Central memory CD4-positive, alpha-beta T cell (primary cell): ENCODE data around the gene CFD.
"Not testable (repeated sequence)": the region's sequence is repeated elsewhere in the genome, so short reads cannot be mapped to it uniquely, and the experiment has no call there.

Source experiments
- DNase-seq: peaks from one replicate; pipeline ENCODE4 v3.0.0; 2022

The CFD gene

GRCh38 chr19:825897-826644 is 33.4 kb upstream of the CFD start:
- DNase-seq, result no peak

- DNase-seq, result no peak
These were observed 32.2 kb upstream of the CFD start for GRCh38 chr19:827314-827709.

DNA sequence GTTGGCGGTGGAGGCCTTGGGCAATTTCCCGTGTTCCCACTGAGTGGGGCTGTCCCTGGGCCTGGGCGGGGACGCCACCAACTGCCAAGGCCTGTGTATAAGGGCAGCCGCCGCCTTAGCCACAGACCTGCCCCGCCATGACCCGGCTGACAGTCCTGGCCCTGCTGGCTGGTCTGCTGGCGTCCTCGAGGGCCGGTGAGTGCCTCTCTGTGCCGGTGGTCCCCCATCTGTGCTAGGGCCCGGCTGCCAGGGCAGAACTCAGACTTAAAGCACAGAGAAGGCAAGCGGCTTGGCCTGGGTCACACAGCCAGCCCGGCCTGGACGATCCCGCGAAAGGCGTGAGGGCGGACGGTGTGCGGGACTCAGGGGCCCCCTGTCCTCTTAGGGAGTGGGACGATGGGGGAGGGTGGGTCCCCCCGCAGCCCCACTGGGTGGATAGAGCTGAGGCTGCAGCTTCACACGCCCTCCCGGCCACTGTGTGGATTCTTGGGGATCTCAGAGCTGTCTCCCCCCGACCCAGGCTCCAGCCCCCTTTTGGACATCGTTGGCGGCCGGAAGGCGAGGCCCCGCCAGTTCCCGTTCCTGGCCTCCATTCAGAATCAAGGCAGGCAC is 31.6 kb upstream of the CFD start, which contains the start of gene AZU1:
TSS of gene AZU1 (plus strand) at position 128 of the 612 bp plus-strand sequence. CDS start at position 138, 10 bp downstream.
- no peak for DNase-seq

GRCh38 chr19:829129-829758 is 30.2 kb upstream of the CFD start:
- DNase-seq, result no peak

- DNase-seq, result no peak
These were observed 27.8 kb upstream of the CFD start for GRCh38 chr19:831407-832369.

- no peak for DNase-seq
These were observed 25.2 kb upstream of the CFD start for GRCh38 chr19:834216-834615.

GRCh38 chr19:835210-835810 is 24.2 kb upstream of the CFD start:
- no peak for DNase-seq

DNA sequence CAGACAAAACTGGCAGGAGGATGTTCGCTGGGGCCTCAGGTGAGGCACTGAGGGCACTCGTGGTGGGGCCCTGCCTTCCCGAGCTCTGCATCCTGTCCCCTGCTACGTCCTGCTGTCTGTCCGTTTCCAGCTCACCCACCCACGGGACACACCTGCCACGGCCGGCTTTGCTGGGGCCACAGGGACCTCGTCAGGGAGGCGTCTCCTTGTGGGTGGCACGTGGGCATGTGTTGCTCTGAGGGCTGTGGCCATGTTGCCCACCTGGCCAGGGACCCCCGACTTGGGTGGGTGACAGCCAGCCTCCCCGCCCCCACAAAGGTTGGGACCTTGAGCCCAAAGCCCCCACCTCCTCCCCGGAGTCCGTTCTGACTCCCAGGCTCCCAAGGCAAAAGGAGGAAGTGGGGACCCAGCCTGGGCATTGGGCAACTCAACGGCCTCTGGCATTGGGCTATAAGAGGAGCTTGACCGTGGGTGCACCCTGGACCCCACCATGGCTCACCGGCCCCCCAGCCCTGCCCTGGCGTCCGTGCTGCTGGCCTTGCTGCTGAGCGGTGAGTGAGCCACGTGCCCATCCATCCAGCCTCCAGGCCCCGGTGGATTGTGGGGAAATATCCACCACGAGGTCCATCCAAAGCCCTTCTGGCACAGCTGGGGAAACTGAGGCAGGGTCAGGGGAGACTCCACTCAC is 18.8 kb upstream of the CFD start, which contains the start of gene PRTN3:
TSS of gene PRTN3 (plus strand) at position 481 of the 688 bp plus-strand sequence. CDS start at position 491, 10 bp downstream.
- DNase-seq, result no peak

GRCh38 chr19:842802-843179 is 16.7 kb upstream of the CFD start:
- not testable (repeated sequence) for DNase-seq

- no peak for DNase-seq
These were observed 16.2 kb upstream of the CFD start for GRCh38 chr19:843180-843835.

DNA sequence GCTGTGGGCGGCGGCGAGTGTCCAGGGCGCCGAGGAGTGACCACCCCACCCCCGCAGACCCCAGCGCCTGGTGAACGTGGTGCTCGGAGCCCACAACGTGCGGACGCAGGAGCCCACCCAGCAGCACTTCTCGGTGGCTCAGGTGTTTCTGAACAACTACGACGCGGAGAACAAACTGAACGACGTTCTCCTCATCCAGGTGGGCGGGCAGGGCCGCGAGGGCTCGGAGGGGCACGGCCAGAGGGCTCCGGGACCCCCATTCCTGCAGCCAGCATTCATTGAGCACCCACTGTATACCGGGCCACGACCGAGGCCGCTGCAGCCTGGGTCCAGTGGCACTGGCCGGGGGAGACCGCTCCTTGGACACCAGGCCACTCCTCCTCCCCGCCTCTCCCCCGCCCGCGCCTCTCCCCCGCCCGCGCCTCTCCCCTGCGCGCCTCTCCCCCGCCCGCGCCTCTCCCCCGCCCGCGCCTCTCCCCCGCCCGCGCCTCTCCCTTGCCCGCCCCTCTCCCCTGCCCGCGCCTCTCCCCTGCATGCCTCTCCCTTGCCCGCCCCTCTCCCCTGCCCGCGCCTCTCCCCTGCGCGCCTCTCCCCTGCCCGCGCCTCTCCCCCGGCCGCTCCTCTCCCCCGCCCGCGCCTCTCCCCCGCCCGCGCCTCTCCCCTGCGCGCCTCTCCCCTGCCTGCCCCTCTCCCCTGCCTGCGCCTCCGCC is 15.5 kb upstream of the CFD start:
- DNase-seq, result no peak

- DNase-seq, result no peak
These were observed 14.9 kb upstream of the CFD start for GRCh38 chr19:844546-844971.

GRCh38 chr19:845707-846521 is 13.6 kb upstream of the CFD start:
- DNase-seq, result no peak

- no peak for DNase-seq
These were observed 11.0 kb upstream of the CFD start for GRCh38 chr19:848386-848921.

DNA sequence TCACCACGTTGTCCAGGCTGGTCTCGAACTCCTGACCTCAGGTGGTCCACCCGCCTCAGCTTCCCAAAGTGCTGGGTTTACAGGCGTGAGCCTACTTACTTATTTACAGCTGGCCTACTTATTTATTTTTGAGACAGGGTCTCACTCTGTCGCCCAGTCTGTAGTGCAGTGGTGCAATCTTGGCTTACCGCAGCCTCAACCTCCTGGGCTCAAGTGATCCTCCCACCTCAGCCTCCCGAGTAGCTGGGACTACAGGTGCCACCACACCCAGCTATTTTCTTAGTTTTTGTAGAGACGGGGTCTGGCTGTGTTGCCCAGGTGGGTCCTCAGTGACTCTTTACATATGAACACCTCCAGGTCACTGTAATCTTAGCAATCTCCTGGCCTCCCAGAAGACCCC is 10.3 kb upstream of the CFD start:
- not testable (repeated sequence) for DNase-seq

- no peak for DNase-seq
These were observed 9.1 kb upstream of the CFD start for GRCh38 chr19:850221-850978.

DNA sequence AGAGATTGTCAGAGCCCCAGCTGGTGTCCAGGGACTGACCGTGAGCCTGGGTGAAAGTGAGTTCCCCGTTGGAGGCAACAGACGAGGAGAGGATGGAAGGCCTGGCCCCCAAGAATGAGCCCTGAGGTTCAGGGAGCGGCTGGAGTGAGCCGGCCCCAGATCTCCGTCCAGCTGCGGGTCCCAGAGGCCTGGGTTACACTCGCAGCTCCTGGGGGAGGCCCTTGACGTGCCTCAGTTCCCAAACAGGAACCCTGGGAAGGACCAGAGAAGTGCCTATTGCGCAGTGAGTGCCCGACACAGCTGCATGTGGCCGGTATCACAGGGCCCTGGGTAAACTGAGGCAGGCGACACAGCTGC is 8.5 kb upstream of the CFD start:
- DNase-seq, result no peak
